HL-60 (cell line): ENCODE data around the gene SNX30.
A peak's percentile ranks its signal among the peaks of the same experiment; 100 is the strongest.
"Not testable (repeated sequence)": the region's sequence is repeated elsewhere in the genome, so short reads cannot be mapped to it uniquely, and the experiment has no call there.

ENCODE experiments used
- DNase-seq, 2 experiments: peaks; one replicate each; pipeline ENCODE4 v3.0.0-alpha.2; 2010 to 2020; ENCODE audit warnings: low read depth in 1 of 2, low spot score in 1 of 2
- H3K27ac ChIP-seq: fragments of 250-450 bp; sonication (Bioruptor Pico); replicated peaks from 2 replicates; pipeline ENCODE4 v1.5.1; 2020; ENCODE audit warnings: mild to moderate bottlenecking, moderate library complexity
- H3K27me3 ChIP-seq: fragments of 250-450 bp; sonication (Bioruptor Pico); 2 replicates; pipeline ENCODE4 v1.5.1; 2021; ENCODE audit warnings: mild to moderate bottlenecking, moderate library complexity; ENCODE audit not compliant: insufficient read depth, poor library complexity, severe bottlenecking
- H3K4me3 ChIP-seq: replicated peaks from 2 replicates; pipeline ENCODE4 v1.5.1; 2011; ENCODE audit warnings: mild to moderate bottlenecking, control low read depth, low read length; ENCODE audit not compliant: insufficient read depth
- CTCF ChIP-seq: IDR thresholded peaks from one replicate; pipeline ENCODE4 v1.5.1; 2011; ENCODE audit warnings: low read length, control low read depth, inconsistent platforms; ENCODE audit not compliant: insufficient read depth
- GABPA ChIP-seq: IDR thresholded peaks from 2 replicates; pipeline ENCODE4 v1.6.1; 2012; ENCODE audit warnings: low read depth
- POLR2AphosphoS5 ChIP-seq: IDR thresholded peaks from 2 replicates; pipeline ENCODE4 v1.6.1; 2012; ENCODE audit warnings: low read depth
- REST ChIP-seq: IDR thresholded peaks from 2 replicates; pipeline ENCODE4 v1.6.1; 2012; ENCODE audit warnings: low read depth; ENCODE audit not compliant: insufficient replicate concordance
- SPI1 ChIP-seq: IDR thresholded peaks from 2 replicates; pipeline ENCODE4 v1.6.1; 2012; ENCODE audit warnings: low read depth, mild to moderate bottlenecking, borderline replicate concordance

The SNX30 gene

GRCh38 chr9:112720113-112720780 is 30.3 kb upstream of the SNX30 start:
- no peak for TF ChIP-seq CTCF
- no peak for TF ChIP-seq POLR2AphosphoS5
- no peak for TF ChIP-seq GABPA
- no peak for DNase-seq
- no peak overlapping the region for H3K27ac ChIP-seq

GRCh38 chr9:112722749-112723148 is 27.8 kb upstream of the SNX30 start:
- H3K4me3 ChIP-seq, H3K27me3 ChIP-seq, H3K27ac ChIP-seq, DNase-seq: not testable (repeated sequence)

More at GRCh38 chr9:112720113-112720780, 30.3 kb upstream of the SNX30 start:
- Histone ChIP-seq H3K27me3 (no peaks in the 10 kb centered on the region), H3K4me3 (no peak overlapping the region)

GRCh38 chr9:112725961-112726360 is 24.6 kb upstream of the SNX30 start:
- TF ChIP-seq REST = no peak
- TF ChIP-seq GABPA = no peak
- no peak for TF ChIP-seq SPI1
- TF ChIP-seq CTCF = no peak
- TF ChIP-seq POLR2AphosphoS5 = no peak
- Histone ChIP-seq H3K27me3 (no peaks in the 10 kb centered on the region), H3K4me3 (no peak overlapping the region), H3K27ac (peak overlapping the region; percentile 82)
- no peak for DNase-seq

- DNase-seq = no peak
- Histone ChIP-seq H3K4me3 (no peak overlapping the region), H3K27me3 (no peaks in the 10 kb centered on the region), H3K27ac (peak overlapping the region; percentile 82)
- TF ChIP-seq SPI1 = peak; percentile 76; the same call in 1 of the 2 replicates
- no peak for TF ChIP-seq POLR2AphosphoS5
Measured at GRCh38 chr9:112726428-112726827, 24.1 kb upstream of the SNX30 start.

- no peak overlapping the region for H3K4me3 ChIP-seq
- no peak for TF ChIP-seq GABPA
- no peak for TF ChIP-seq SPI1
- no peak for TF ChIP-seq REST
- TF ChIP-seq CTCF = no peak
- no peak for TF ChIP-seq POLR2AphosphoS5
- no peak overlapping the region for H3K27ac ChIP-seq
- DNase-seq = no peak
- H3K27me3 ChIP-seq = no peaks in the 10 kb centered on the region
Measured at GRCh38 chr9:112728401-112728800, 22.2 kb upstream of the SNX30 start.
